ENCODE data around the gene APBA2.

DNA sequence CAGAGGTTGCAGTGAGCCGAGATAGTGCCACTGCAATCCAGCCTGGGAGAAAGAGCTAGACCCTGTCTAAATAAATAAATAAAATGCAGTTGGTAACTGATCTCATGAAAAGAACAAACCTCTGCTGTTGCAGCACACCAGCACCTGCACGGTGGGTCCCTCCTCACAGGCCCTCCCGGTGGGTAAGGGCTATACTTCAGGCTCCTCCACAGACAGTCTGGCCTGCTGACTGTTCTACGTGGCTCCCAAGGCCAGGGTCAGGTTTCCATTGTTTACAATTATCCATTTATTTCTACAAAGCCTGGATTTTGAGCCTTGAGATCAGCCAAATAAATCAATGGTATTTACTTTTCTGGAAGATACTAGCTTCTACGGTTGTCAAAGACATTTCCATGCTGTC lies 5.1 kb upstream of the APBA2 start:
- TF ChIP-seq POLR2AphosphoS5 (IDR thresholded peaks at IDR 0.05) (no peak), POLR2A (IDR thresholded peaks at IDR 0.05) (no peak)

Measured in stomach (tissue), 4 donors.